ENCODE measurements around the gene PPM1H.

- no peak for TF ChIP-seq CTCF (conservative IDR thresholded peaks at IDR 0.05 in 1 of 2, IDR thresholded peaks at IDR 0.05 in 1 of 2; ENCODE audit: extremely low read depth in 1 of 2, insufficient read depth in 1 of 2, low read depth in 1 of 2, low read length in 2 of 2)
- no peak for TF ChIP-seq EZH2 (IDR thresholded peaks at IDR 0.05; ENCODE audit: borderline replicate concordance, low read length)
Observed at GRCh38 chr12:62750941-62751809, 183.8 kb downstream of the PPM1H start.

Measured in mammary epithelial cell (primary cell).